GM19099 (cell line): ENCODE results near the gene LDB2.

ENCODE experiments used
- POLR2A ChIP-seq: IDR thresholded peaks from 3 replicates; pipeline ENCODE4 v1.6.1; 2011; ENCODE audit warnings: low read depth; ENCODE audit not compliant: insufficient read length; ENCODE audit errors: extremely low read depth

LDB2 gene

DNA sequence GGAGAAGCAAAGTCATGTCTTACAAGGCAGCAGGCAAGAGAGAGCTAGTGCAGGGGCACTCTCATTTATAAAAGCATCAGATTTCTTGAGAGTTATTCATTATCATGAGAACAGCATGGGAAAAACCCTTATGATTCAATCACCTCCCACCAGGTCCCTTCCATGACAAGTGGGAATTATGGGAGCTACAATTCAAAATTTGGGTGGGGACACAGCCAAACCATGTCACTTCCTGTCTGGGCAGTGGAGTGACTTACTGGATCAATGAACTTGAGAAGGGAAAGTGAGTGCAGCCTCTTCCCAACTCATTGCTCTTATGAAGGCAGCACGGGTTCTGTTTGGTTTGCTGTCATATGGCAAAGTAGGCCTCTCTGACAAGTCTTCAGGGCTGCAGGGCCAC lies 410.4 kb downstream of the LDB2 start:
- no peak for TF ChIP-seq POLR2A

GRCh38 chr4:16484711-16485110 lies 413.7 kb downstream of the LDB2 start:
- TF ChIP-seq POLR2A: no peak

- TF ChIP-seq POLR2A: no peak
Observed at GRCh38 chr4:16483540-16483939, 414.9 kb downstream of the LDB2 start.

GRCh38 chr4:16480011-16480410 lies 418.4 kb downstream of the LDB2 start:
- TF ChIP-seq POLR2A: no peak

DNA sequence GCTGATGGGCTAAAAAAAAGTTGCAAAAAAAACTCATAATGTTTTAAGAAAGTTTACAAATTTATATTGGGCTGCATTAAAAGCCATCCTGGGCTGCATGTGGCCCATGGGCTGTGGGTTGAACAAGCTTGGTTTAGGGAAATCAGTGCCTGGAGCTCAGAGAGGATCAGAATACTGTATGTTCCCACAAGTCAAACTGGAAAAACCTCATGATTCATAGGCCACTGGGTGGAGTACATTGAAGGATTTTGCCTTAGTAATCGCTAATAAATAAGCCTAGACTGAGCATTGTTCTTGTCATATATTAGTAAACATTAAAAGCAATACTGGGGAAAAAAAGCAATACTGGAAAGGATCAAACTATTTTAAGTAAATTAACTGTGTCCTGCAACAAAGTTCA lies 425.9 kb downstream of the LDB2 start:
- TF ChIP-seq POLR2A: no peak

GRCh38 chr4:16467061-16467460 lies 431.4 kb downstream of the LDB2 start:
- no peak for TF ChIP-seq POLR2A

DNA sequence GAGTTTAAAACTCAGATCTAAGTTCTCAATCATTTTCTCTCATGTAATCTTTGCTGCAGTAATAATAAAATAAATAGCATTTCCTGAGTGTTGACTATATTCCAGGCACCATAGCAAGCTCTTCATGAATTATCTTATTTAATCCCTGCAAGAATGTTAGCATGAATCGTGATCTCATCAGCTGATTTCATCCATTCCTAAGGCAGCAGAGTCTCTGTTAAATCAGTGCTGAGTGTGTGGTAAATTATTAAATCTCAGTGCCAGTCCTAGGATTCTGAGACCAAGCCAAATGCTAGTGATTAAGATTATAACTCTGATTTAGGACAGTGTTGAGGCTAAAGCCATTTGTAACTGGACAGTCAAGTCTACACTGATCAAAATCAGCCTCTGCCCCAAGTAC lies 431.9 kb downstream of the LDB2 start:
- TF ChIP-seq POLR2A: no peak

DNA sequence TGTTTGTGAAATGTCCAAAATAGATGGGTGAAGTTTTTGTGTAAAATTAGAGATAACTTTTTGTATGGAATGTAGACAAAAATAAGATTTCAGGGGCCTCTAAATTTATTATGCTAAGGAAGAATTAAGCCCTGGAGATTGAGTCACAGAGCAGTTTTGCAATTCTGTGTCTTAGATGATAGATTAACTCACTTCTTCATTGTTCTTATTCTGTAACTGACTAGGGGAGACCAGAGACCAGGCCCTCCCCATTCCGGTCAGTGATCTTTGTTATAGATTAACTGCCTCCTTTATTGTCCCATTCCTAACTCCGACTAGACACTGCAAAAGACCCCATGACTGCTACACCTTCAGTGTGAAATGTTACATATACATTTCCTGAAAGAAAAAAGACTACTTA lies 433.8 kb downstream of the LDB2 start:
- TF ChIP-seq POLR2A: no peak

DNA sequence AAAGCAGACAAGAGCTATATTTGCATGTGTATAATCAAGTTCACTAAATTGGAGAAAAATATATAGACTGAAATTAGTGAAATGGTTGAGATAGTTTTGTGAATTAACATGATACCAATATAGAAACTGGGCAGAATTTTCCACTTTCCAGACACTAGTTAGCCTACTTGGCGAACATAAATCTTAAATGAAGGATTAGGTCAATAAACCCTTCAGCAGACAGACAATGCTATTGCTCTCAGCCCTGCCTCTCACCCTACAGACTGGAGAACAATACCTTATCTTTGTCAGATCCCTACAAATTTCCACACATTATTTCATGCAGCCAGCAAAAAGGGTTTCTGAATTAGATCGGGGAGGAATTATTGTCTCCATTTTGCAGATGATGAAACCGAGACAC lies 435.8 kb downstream of the LDB2 start:
- TF ChIP-seq POLR2A: no peak

DNA sequence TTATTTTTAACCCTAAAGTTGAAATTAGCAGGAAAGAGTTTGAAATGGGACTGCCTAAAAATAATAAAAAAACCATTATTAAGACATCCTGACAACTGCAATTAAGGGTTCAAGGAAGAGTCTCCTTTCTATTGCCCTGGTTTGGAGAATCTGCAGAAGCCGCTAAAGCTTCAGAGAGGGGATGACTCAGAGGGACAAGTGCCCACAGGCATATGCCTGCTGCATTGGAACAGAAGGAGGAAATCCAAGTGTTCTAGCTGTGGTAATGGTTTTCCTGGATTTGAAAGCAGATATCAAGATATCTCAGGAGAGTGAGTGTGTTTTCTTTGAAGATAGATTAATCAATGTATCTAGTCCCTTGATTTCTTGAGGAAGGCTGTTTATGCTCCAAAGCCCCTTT lies 437.1 kb downstream of the LDB2 start:
- no peak for TF ChIP-seq POLR2A

GRCh38 chr4:16457944-16458343 lies 440.5 kb downstream of the LDB2 start:
- TF ChIP-seq POLR2A: no peak
